CD14-positive monocyte (primary cell): Measurements from ENCODE around the gene PSPC1. TPM values are rescaled to one million over a fixed set of nuclear protein-coding genes. Genes with fewer than 3 reads are reported as not detected.

ENCODE experiments used
- DNase-seq, 3 donors: peaks; one replicate each; pipeline ENCODE4 v3.0.0-alpha.2; 2011 to 2022
- H2AFZ ChIP-seq: 2 replicates; pipeline ENCODE4 v1.6.0; 2012; ENCODE audit warnings: mild to moderate bottlenecking, low read depth, low read length, inconsistent platforms; ENCODE audit not compliant: insufficient read depth, poor library complexity, severe bottlenecking
- H3K27ac ChIP-seq, 2 donors: 1 replicate in 1 of 2; 2 replicates in 1 of 2; pipeline ENCODE4 v1.5.1; 2012 to 2013; ENCODE audit warnings: low read length in 2 of 2, control low read depth in 1 of 2, inconsistent platforms in 1 of 2, low read depth in 1 of 2, mild to moderate bottlenecking in 1 of 2
- H3K27me3 ChIP-seq, 2 donors: one replicate each; pipeline versions ENCODE4 v1.6.0 to v1.6.1; 2011 to 2013; ENCODE audit warnings: low read length in 2 of 2; ENCODE audit not compliant: control insufficient read depth in 2 of 2, insufficient read depth in 2 of 2
- H3K36me3 ChIP-seq, 2 donors: replicated peaks in 1 of 2; 1 replicate in 1 of 2; 2 replicates in 1 of 2; pipeline versions ENCODE4 v1.5.1 to v1.6.1; 2012 to 2013; ENCODE audit warnings: low read length in 2 of 2, control low read depth in 1 of 2, inconsistent platforms in 1 of 2, mild to moderate bottlenecking in 1 of 2; ENCODE audit not compliant: insufficient read depth in 2 of 2, control insufficient read depth in 1 of 2
- H3K4me1 ChIP-seq, 2 donors: 1 replicate in 1 of 2; 2 replicates in 1 of 2; pipeline versions ENCODE4 v1.5.1 to v1.6.1; 2012 to 2013; ENCODE audit warnings: low read length in 2 of 2, control low read depth in 1 of 2, inconsistent platforms in 1 of 2, mild to moderate bottlenecking in 1 of 2, moderate library complexity in 1 of 2; ENCODE audit not compliant: insufficient read depth in 2 of 2, control insufficient read depth in 1 of 2
- H3K4me2 ChIP-seq: replicated peaks from 2 replicates; pipeline ENCODE3; 2012; ENCODE audit warnings: low read length, moderate library complexity, mild to moderate bottlenecking; ENCODE audit not compliant: poor library complexity, severe bottlenecking; ENCODE audit errors: extremely low read depth
- H3K4me3 ChIP-seq, 3 experiments: fragments of 200-600 bp in 1 of 3; sonication (generic) in 1 of 3; replicated peaks in 1 of 3; 1 replicate in 2 of 3; 2 replicates in 1 of 3; pipeline ENCODE4 v1.5.1; 2011 to 2013; ENCODE audit warnings: low read length in 3 of 3, mild to moderate bottlenecking in 3 of 3, control low read depth in 2 of 3, low read depth in 2 of 3, inconsistent platforms in 1 of 3, moderate library complexity in 1 of 3
- H3K79me2 ChIP-seq: 2 replicates; pipeline ENCODE4 v1.6.0; 2012; ENCODE audit warnings: mild to moderate bottlenecking, control low read depth, inconsistent platforms, low read length, moderate library complexity; ENCODE audit not compliant: insufficient read depth
- H3K9ac ChIP-seq: 2 replicates; pipeline ENCODE4 v1.6.0; 2017; ENCODE audit warnings: low read length, mild to moderate bottlenecking; ENCODE audit not compliant: insufficient read depth, poor library complexity, severe bottlenecking
- H3K9me3 ChIP-seq, 2 donors: replicated peaks in 1 of 2; 1 replicate in 1 of 2; 2 replicates in 1 of 2; pipeline versions ENCODE4 v1.5.1 to v1.6.1; 2012 to 2013; ENCODE audit warnings: low read length in 2 of 2, control low read depth in 1 of 2; ENCODE audit not compliant: control insufficient read depth in 1 of 2, insufficient read depth in 1 of 2
- H4K20me1 ChIP-seq: 2 replicates; pipeline ENCODE4 v1.6.0; 2012; ENCODE audit warnings: mild to moderate bottlenecking, low read length, control low read depth, moderate library complexity; ENCODE audit not compliant: insufficient read depth
- H3K27ac Mint-ChIP-seq, 7 donors: one replicate each; pipeline ENCODE4 v1.8.0; 2020; ENCODE audit warnings: mild to moderate bottlenecking in 7 of 7, mixed read lengths in 7 of 7, moderate library complexity in 6 of 7, inconsistent platforms in 2 of 7
- H3K27me3 Mint-ChIP-seq, 3 donors: one replicate each; pipeline ENCODE4 v1.8.0; 2021 to 2022; ENCODE audit warnings: low read depth in 3 of 3, mild to moderate bottlenecking in 3 of 3, mixed read lengths in 3 of 3, moderate library complexity in 3 of 3, inconsistent platforms in 1 of 3
- H3K36me3 Mint-ChIP-seq, 2 donors: one replicate each; pipeline ENCODE4 v1.8.0; 2020; ENCODE audit warnings: mixed read lengths in 2 of 2, inconsistent platforms in 1 of 2, mild to moderate bottlenecking in 1 of 2
- H3K4me1 Mint-ChIP-seq: one replicate; pipeline ENCODE4 v1.8.0; 2020; ENCODE audit warnings: mild to moderate bottlenecking, mixed read lengths
- H3K4me3 Mint-ChIP-seq, 2 donors: one replicate each; pipeline ENCODE4 v1.8.0; 2020; ENCODE audit warnings: mild to moderate bottlenecking in 2 of 2, mixed read lengths in 2 of 2, moderate library complexity in 1 of 2
- H3K9me3 Mint-ChIP-seq, 7 donors: one replicate each; pipeline ENCODE4 v1.8.0; 2020 to 2022; ENCODE audit warnings: mixed read lengths in 7 of 7, mild to moderate bottlenecking in 6 of 7, moderate library complexity in 6 of 7, inconsistent platforms in 2 of 7
- WGBS: methylation state at CpG from one replicate; pipeline ENCODE4 v1.1.5; 2013; ENCODE audit warnings: missing lambda C conversion rate; ENCODE audit not compliant: insufficient coverage; 5-methylcytosine and 5-hydroxymethylcytosine counted together
- intact Hi-C, 2 donors: fragments of 100-400 bp; cut with micrococcal nuclease; formaldehyde crosslinking; loops; one replicate each; pipeline versions ENCODE4 v1.15.0 to v1.15.1; 2023
- polyA plus RNA-seq, 3 donors: library from polyadenylated mRNA; depleted of rRNA in 1 of 3; unstranded in 2 of 3; stranded (reverse) in 1 of 3; fragments of 300-500 nt in 2 of 3; fragments of >200 nt in 1 of 3; fragmentation: Illumina TruSeq in 2 of 3; gene quantifications; 1 replicate in 2 of 3; 2 replicates in 1 of 3; pipeline ENCODE4 v1.2.3, GENCODE V29; 2012 to 2021
- TF ChIP-seq, protein P1 (sequence below): fragments of 200-600 bp; IDR thresholded peaks from one replicate; pipeline ENCODE4 v1.8.0; 2022; ENCODE audit warnings: antibody characterized with exemption, mild to moderate bottlenecking

PSPC1 gene
- polyA plus RNA-seq, 3 donors = 17.3 to 34.4 (median 19.4) TPM

DNA sequence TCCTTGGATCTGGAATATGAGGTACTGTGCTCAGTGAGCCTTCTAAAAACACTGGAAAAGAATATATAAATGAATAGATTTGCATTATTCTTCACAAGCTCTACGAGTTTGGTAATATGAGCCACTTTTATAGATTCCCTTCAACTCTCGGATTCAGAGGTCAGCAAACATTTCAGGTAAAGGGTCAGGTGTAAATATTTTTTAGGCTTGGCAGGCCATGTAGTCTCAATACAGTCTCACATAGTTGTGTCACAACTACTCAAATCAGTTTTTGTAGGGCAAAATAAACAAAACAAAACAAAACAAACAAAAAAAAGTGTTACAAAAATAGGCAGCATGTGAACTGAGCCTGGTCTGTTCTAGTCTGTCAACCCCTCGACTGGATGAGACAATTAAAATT is 57.4 kb downstream of the PSPC1 start:
- intact Hi-C loops = no loop called here
- TF ChIP-seq, protein P1, sequence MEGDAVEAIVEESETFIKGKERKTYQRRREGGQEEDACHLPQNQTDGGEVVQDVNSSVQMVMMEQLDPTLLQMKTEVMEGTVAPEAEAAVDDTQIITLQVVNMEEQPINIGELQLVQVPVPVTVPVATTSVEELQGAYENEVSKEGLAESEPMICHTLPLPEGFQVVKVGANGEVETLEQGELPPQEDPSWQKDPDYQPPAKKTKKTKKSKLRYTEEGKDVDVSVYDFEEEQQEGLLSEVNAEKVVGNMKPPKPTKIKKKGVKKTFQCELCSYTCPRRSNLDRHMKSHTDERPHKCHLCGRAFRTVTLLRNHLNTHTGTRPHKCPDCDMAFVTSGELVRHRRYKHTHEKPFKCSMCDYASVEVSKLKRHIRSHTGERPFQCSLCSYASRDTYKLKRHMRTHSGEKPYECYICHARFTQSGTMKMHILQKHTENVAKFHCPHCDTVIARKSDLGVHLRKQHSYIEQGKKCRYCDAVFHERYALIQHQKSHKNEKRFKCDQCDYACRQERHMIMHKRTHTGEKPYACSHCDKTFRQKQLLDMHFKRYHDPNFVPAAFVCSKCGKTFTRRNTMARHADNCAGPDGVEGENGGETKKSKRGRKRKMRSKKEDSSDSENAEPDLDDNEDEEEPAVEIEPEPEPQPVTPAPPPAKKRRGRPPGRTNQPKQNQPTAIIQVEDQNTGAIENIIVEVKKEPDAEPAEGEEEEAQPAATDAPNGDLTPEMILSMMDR = no peak
- H3K36me3 Mint-ChIP-seq = peaks cover 41 to 82% of the 10 kb centered on the region in 2 donors
- Histone ChIP-seq H3K36me3 (peaks cover 52 to 94% of the 10 kb centered on the region in 2 donors), H4K20me1 (peaks cover 80% of the 10 kb centered on the region), H3K4me2 (no peak overlapping the region), H3K4me1 (no peaks in the 10 kb centered on the region), H3K27ac (no peak overlapping the region), H3K4me3 (no peak overlapping the region), H2AFZ (no peak overlapping the region), H3K27me3 (no peaks in the 10 kb centered on the region), H3K9me3 (no peaks in the 10 kb centered on the region), H3K79me2 (peaks cover 60% of the 10 kb centered on the region), H3K9ac (no peak overlapping the region)
- no peak for DNase-seq
- H3K27ac Mint-ChIP-seq = no peak overlapping the region
- 100% methylated on average over 1 of the region's 3 CpGs for WGBS
- H3K27me3 Mint-ChIP-seq = peaks cover 0 to 1% (median 0%) of the 10 kb centered on the region in 3 donors
- no peak overlapping the region for H3K4me3 Mint-ChIP-seq
- H3K4me1 Mint-ChIP-seq = no peaks in the 10 kb centered on the region
- H3K9me3 Mint-ChIP-seq = no peaks in the 10 kb centered on the region

DNA sequence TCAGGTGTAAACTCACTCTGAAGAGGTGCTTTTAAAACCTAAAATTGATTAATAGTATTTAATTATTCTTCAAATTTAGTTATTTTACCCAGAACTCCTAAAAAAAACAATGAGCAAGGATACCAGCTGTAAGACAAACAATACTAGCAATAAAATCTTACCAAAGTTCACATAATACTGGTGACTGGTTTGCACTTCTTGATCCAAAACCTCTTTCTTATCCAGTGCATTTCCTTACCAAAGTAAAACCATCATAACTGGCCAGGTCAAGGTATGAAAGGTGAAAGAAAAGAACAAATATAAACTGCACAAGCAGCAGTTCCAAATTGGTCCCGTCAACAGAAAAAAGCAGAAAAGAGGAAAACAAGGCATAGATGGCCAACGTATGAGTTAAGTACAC is 62.7 kb downstream of the PSPC1 start:
- Histone ChIP-seq H3K79me2 (peaks cover 25% of the 10 kb centered on the region), H2AFZ (no peak overlapping the region), H3K36me3 (peaks cover 20 to 80% of the 10 kb centered on the region in 2 donors), H3K4me1 (no peaks in the 10 kb centered on the region), H3K4me3 (no peak overlapping the region), H3K27me3 (no peaks in the 10 kb centered on the region), H3K4me2 (no peak overlapping the region), H4K20me1 (peaks cover 39% of the 10 kb centered on the region), H3K9ac (no peak overlapping the region), H3K9me3 (no peaks in the 10 kb centered on the region), H3K27ac (no peak overlapping the region)
- no peaks in the 10 kb centered on the region for H3K9me3 Mint-ChIP-seq
- TF ChIP-seq, protein P1 = no peak
- no peaks in the 10 kb centered on the region for H3K27me3 Mint-ChIP-seq
- no peak overlapping the region for H3K27ac Mint-ChIP-seq
- no CpG with 5 or more reads among the region's 2 CpGs for WGBS
- no peak for DNase-seq
- no peak overlapping the region for H3K4me3 Mint-ChIP-seq
- no peaks in the 10 kb centered on the region for H3K4me1 Mint-ChIP-seq
- intact Hi-C loops = no loop called here
- peaks cover 25 to 59% of the 10 kb centered on the region in 2 donors for H3K36me3 Mint-ChIP-seq
